ENCODE data around the gene RUNX3. TPM values are rescaled to one million over a fixed set of nuclear protein-coding genes. Genes with fewer than 3 reads are reported as not detected.

Gene RUNX3
- total and polyA plus RNA-seq, 8 donors: 0.98 to 8.7 (median 1.5) TPM

DNA sequence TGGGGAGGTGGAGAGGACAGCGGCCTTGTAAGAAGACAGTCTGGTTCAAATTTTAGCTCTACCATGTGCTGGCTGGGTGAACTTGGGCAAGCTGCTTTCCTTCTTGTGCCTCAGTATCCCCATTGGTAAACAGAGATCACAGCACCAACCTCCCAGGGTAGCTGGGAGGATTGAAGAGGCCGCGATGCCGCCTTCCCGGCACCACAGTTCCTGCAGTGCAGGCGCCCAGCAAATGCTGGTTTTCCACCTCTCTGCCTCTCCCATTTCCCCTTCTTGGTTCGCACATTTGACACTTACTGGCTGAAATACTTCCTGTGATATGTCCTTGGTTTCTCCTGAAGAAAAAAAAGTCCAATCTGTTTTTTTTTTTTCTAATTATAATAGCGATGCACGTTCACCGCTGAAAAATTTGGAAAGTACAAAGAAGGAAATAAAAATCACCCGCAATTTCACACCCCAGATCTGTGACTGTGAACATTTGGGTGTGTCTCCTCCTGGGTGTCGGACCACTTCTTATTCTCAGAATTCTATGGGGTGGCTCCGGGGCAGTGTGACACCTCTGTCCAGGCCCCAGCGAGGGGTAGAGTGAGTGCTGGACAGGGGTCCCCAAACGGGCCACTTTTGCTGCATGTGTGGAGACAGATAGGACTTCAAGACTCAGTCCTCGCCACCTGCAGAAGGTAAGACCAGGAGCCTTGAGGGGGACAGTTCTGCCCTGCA lies 73.1 kb downstream of the RUNX3 start:
- Histone ChIP-seq H3K4me3 (no peak overlapping the region), H3K27me3 (peaks cover 0 to 6% of the 10 kb centered on the region in 2 donors), H3K36me3 (no peaks in the 10 kb centered on the region), H3K9me3 (no peaks in the 10 kb centered on the region), H3K27ac (no peak overlapping the region), H3K4me1 (no peaks in the 10 kb centered on the region)
- ATAC-seq (no peak), DNase-seq (no peak)
- intact Hi-C loops (cut with DNase I): no loop called here
- TF ChIP-seq, protein P1, sequence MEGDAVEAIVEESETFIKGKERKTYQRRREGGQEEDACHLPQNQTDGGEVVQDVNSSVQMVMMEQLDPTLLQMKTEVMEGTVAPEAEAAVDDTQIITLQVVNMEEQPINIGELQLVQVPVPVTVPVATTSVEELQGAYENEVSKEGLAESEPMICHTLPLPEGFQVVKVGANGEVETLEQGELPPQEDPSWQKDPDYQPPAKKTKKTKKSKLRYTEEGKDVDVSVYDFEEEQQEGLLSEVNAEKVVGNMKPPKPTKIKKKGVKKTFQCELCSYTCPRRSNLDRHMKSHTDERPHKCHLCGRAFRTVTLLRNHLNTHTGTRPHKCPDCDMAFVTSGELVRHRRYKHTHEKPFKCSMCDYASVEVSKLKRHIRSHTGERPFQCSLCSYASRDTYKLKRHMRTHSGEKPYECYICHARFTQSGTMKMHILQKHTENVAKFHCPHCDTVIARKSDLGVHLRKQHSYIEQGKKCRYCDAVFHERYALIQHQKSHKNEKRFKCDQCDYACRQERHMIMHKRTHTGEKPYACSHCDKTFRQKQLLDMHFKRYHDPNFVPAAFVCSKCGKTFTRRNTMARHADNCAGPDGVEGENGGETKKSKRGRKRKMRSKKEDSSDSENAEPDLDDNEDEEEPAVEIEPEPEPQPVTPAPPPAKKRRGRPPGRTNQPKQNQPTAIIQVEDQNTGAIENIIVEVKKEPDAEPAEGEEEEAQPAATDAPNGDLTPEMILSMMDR (IDR thresholded peaks at IDR 0.05): no peak

DNA sequence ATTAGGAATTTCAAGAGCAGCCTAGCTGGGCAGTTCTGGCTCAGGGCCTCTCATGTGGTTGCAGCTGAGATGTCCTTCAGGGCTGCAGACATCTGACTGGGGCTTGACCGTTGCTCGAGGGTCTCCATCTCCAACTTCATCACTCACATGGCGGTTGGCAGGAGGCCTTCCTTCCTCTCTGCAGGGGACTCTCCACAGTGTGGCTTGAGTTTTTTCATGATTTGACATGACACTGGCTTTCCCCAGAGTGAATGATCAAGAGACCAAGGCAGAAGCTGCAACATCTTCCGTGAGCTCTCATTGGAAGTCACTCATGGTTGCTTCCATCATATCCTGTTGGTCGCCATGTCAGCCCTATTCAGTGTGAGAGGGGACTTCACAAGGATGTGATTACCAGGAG lies 74.6 kb downstream of the RUNX3 start:
- Histone ChIP-seq H3K27ac (no peak overlapping the region), H3K36me3 (no peaks in the 10 kb centered on the region), H3K27me3 (no peaks in the 10 kb centered on the region), H3K4me1 (no peaks in the 10 kb centered on the region), H3K9me3 (no peaks in the 10 kb centered on the region), H3K4me3 (no peak overlapping the region)
- intact Hi-C loops (cut with DNase I): no loop called here
- DNase-seq (no peak), ATAC-seq (no peak)
- TF ChIP-seq, protein P1 (IDR thresholded peaks at IDR 0.05): no peak

DNA sequence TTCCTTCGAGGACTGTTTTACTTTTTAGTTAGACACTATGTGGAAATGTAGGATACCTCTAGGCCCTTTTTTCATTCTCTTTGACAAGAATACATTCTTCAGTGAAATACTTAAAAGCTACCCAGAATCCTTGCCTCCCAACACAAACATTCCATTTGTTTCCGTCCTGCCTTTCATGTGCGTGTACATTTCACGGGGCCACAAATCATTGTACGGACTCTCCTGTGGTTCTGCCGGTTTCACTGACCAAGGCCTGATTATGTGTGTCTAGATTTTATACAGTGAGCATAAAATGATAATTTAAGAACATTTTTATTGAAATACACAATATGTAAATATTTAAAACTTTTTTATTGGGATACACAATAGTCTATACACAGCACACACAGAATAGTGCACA lies 76.4 kb downstream of the RUNX3 start:
- DNase-seq: no peak
- H3K4me1 ChIP-seq: peaks cover 0 to 17% of the 10 kb centered on the region in 2 donors
- TF ChIP-seq, protein P1 (IDR thresholded peaks at IDR 0.05): no peak
- intact Hi-C loops (cut with DNase I): no loop called here
- ATAC-seq: no peak
- no peak overlapping the region for H3K27ac ChIP-seq
- H3K36me3 ChIP-seq: no peaks in the 10 kb centered on the region
- no peak overlapping the region for H3K4me3 ChIP-seq
- H3K27me3 ChIP-seq: no peaks in the 10 kb centered on the region
- no peaks in the 10 kb centered on the region for H3K9me3 ChIP-seq

DNA sequence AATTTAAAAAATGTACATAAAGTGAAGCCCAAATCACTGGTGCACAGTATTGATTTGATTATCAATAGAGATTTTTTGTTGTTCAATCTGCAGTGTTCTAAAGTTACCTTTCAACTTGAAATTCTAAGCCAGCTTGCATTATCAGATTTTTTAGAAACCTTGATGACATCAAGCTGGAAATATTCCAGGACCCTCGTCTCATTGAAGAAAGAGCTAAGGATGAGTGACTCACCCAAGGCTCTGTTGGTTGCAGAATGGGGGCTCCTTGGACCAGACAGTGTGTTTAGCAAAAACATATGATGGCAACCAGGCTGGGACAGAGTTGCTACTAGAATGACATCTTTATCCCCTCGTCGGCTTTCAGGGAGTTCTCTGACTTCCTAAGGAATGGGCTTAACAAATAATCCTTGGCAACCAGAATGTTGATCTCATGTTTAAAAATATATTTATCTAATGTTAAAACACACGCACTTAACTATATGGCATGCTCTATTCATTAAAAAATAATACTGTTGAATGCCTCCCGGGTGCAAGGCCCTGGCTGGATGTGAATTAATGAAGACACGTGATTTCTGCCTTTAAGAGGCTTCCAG lies 79.7 kb downstream of the RUNX3 start:
- Histone ChIP-seq H3K36me3 (no peaks in the 10 kb centered on the region), H3K9me3 (no peaks in the 10 kb centered on the region), H3K4me1 (peaks cover 4 to 32% of the 10 kb centered on the region in 2 donors), H3K4me3 (no peak overlapping the region), H3K27me3 (no peaks in the 10 kb centered on the region), H3K27ac (no peak overlapping the region)
- no peak for ATAC-seq
- TF ChIP-seq, protein P1 (IDR thresholded peaks at IDR 0.05): no peak
- no peak for DNase-seq
- intact Hi-C loops (cut with DNase I): no loop called here

DNA sequence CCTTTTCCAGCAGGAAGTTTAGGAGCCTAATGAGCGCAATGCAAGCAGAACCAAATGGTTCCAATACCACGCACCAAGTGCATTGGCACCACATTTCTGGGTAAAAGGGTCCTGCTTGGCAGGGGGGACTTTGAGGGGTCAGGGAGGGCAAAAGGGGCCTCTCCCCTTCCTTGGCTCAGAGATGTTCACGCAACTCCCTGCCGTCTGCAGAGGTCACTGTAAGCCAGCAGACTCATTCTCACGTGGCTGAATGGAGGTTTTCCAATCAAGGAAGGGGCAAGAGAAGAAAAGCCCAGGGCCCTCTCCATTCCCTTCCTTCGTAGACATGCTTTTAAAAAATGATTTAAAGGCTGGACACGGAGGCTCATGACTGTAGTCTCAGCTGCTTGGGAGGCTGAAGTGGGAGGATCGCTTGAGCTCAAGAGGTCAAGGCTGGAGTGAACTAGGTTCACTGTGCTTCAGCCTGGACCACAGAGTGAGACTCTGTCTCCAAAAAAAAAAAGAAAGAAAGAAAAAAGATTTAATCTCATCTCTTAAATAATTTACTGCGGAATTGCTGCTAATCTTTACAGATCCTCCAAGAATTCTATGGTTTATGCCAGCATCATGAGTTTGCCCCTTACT lies 80.3 kb downstream of the RUNX3 start:
- Histone ChIP-seq H3K4me3 (no peak overlapping the region), H3K4me1 (peaks cover 4 to 32% of the 10 kb centered on the region in 2 donors), H3K27me3 (no peaks in the 10 kb centered on the region), H3K9me3 (no peaks in the 10 kb centered on the region), H3K36me3 (no peaks in the 10 kb centered on the region), H3K27ac (no peak overlapping the region)
- TF ChIP-seq, protein P1 (IDR thresholded peaks at IDR 0.05): no peak
- DNase-seq: no peak
- ATAC-seq: peak; percentile 21
- intact Hi-C loops (cut with DNase I): loop anchor here in 1 of 2 donors (5.0 kb wide), 1 partner anchor 248 kb away; no protein-coding TSS in a partner anchor
